Subcutaneous abdominal adipose tissue (tissue), 5 donors: ENCODE measurements around the gene TNFSF15.

ENCODE experiments used
- H3K27ac ChIP-seq: one replicate; pipeline ENCODE4 v1.7.0; 2013; ENCODE audit warnings: low read depth, mild to moderate bottlenecking, inconsistent platforms, low read length, moderate library complexity
- H3K27me3 ChIP-seq, 5 donors: one replicate each; pipeline ENCODE4 v1.7.0; 2013; ENCODE audit warnings: low read length in 5 of 5, inconsistent platforms in 1 of 5; ENCODE audit not compliant: control insufficient read depth in 5 of 5, insufficient read depth in 4 of 5
- H3K36me3 ChIP-seq, 5 donors: one replicate each; pipeline ENCODE4 v1.7.0; 2013; ENCODE audit warnings: low read length in 5 of 5; ENCODE audit not compliant: control insufficient read depth in 5 of 5, insufficient read depth in 5 of 5
- H3K4me1 ChIP-seq, 5 donors: one replicate each; pipeline ENCODE4 v1.7.0; 2013; ENCODE audit warnings: low read length in 5 of 5, mild to moderate bottlenecking in 3 of 5, moderate library complexity in 1 of 5; ENCODE audit not compliant: control insufficient read depth in 5 of 5, insufficient read depth in 5 of 5
- H3K4me3 ChIP-seq, 5 donors: one replicate each; pipeline ENCODE4 v1.7.0; 2013; ENCODE audit warnings: low read length in 5 of 5, low read depth in 1 of 5
- H3K9ac ChIP-seq, 5 donors: one replicate each; pipeline ENCODE4 v1.7.0; 2013; ENCODE audit warnings: low read length in 5 of 5, mild to moderate bottlenecking in 4 of 5, moderate library complexity in 3 of 5
- H3K9me3 ChIP-seq, 5 donors: one replicate each; pipeline ENCODE4 v1.7.0; 2013; ENCODE audit warnings: low read length in 5 of 5; ENCODE audit not compliant: control insufficient read depth in 5 of 5
- donor health status: healthy.
- donor health status: healthy.
- donor health status: healthy.
- donor health status: healthy.
- donor health status: healthy.

The TNFSF15 gene

GRCh38 chr9:114759512-114760341, 46.1 kb downstream of the TNFSF15 start:
- no peak overlapping the region for H3K27ac ChIP-seq
- H3K9me3 ChIP-seq = peaks cover 0 to 4% (median 0%) of the 10 kb centered on the region in 5 donors
- no peak overlapping the region for H3K9ac ChIP-seq
- no peaks in the 10 kb centered on the region for H3K36me3 ChIP-seq
- H3K4me1 ChIP-seq = no peaks in the 10 kb centered on the region
- H3K27me3 ChIP-seq = no peaks in the 10 kb centered on the region
- H3K4me3 ChIP-seq = no peak overlapping the region

GRCh38 chr9:114757984-114758383, 47.9 kb downstream of the TNFSF15 start:
- Histone ChIP-seq H3K27ac (no peak overlapping the region), H3K9ac (no peak overlapping the region), H3K27me3 (no peaks in the 10 kb centered on the region), H3K4me3 (no peak overlapping the region), H3K36me3 (no peaks in the 10 kb centered on the region), H3K9me3 (peaks cover 0 to 4% (median 0%) of the 10 kb centered on the region in 5 donors), H3K4me1 (no peaks in the 10 kb centered on the region)

GRCh38 chr9:114757395-114757794, 48.4 kb downstream of the TNFSF15 start:
- H3K27me3 ChIP-seq = no peaks in the 10 kb centered on the region
- H3K4me3 ChIP-seq = no peak overlapping the region
- no peak overlapping the region for H3K9ac ChIP-seq
- peaks cover 0 to 4% (median 0%) of the 10 kb centered on the region in 5 donors for H3K9me3 ChIP-seq
- no peak overlapping the region for H3K27ac ChIP-seq
- H3K36me3 ChIP-seq = no peaks in the 10 kb centered on the region
- H3K4me1 ChIP-seq = no peaks in the 10 kb centered on the region

GRCh38 chr9:114756920-114757319, 48.9 kb downstream of the TNFSF15 start:
- Histone ChIP-seq H3K36me3 (no peaks in the 10 kb centered on the region), H3K4me1 (no peaks in the 10 kb centered on the region), H3K27me3 (no peaks in the 10 kb centered on the region), H3K27ac (no peak overlapping the region), H3K4me3 (no peak overlapping the region), H3K9ac (no peak overlapping the region), H3K9me3 (peaks cover 0 to 4% (median 0%) of the 10 kb centered on the region in 5 donors)

- H3K36me3 ChIP-seq = no peaks in the 10 kb centered on the region
- H3K27me3 ChIP-seq = no peaks in the 10 kb centered on the region
- H3K9me3 ChIP-seq = peaks cover 0 to 4% (median 0%) of the 10 kb centered on the region in 5 donors
- H3K27ac ChIP-seq = no peak overlapping the region
- H3K4me1 ChIP-seq = no peaks in the 10 kb centered on the region
- no peak overlapping the region for H3K9ac ChIP-seq
- H3K4me3 ChIP-seq = no peak overlapping the region
These were observed 51.3 kb downstream of the TNFSF15 start for GRCh38 chr9:114754581-114754980.

- Histone ChIP-seq H3K9me3 (no peaks in the 10 kb centered on the region), H3K4me3 (no peak overlapping the region)
These were observed 59.1 kb downstream of the TNFSF15 start for GRCh38 chr9:114746591-114747346.

GRCh38 chr9:114745879-114746550, 59.8 kb downstream of the TNFSF15 start:
- no peak overlapping the region for H3K9ac ChIP-seq
- H3K27ac ChIP-seq = no peak overlapping the region
- H3K4me1 ChIP-seq = peaks cover 0 to 13% (median 10%) of the 10 kb centered on the region in 5 donors
- no peaks in the 10 kb centered on the region for H3K9me3 ChIP-seq
- no peaks in the 10 kb centered on the region for H3K27me3 ChIP-seq
- H3K36me3 ChIP-seq = no peaks in the 10 kb centered on the region
- H3K4me3 ChIP-seq = no peak overlapping the region

More at GRCh38 chr9:114746591-114747346, 59.1 kb downstream of the TNFSF15 start:
- H3K27ac ChIP-seq = no peak overlapping the region
- peaks cover 0 to 13% (median 10%) of the 10 kb centered on the region in 5 donors for H3K4me1 ChIP-seq
- H3K36me3 ChIP-seq = no peaks in the 10 kb centered on the region
- no peak overlapping the region for H3K9ac ChIP-seq
- no peaks in the 10 kb centered on the region for H3K27me3 ChIP-seq

GRCh38 chr9:114745108-114745848, 60.6 kb downstream of the TNFSF15 start:
- no peaks in the 10 kb centered on the region for H3K36me3 ChIP-seq
- H3K4me3 ChIP-seq = no peak overlapping the region
- H3K4me1 ChIP-seq = peaks cover 0 to 13% (median 10%) of the 10 kb centered on the region in 5 donors
- H3K27me3 ChIP-seq = no peaks in the 10 kb centered on the region
- H3K9me3 ChIP-seq = no peaks in the 10 kb centered on the region
- no peak overlapping the region for H3K27ac ChIP-seq
- H3K9ac ChIP-seq = no peak overlapping the region

GRCh38 chr9:114743446-114743845, 62.4 kb downstream of the TNFSF15 start:
- no peak overlapping the region for H3K27ac ChIP-seq
- H3K9ac ChIP-seq = no peak overlapping the region
- no peaks in the 10 kb centered on the region for H3K9me3 ChIP-seq
- no peaks in the 10 kb centered on the region for H3K27me3 ChIP-seq
- peaks cover 0 to 13% (median 10%) of the 10 kb centered on the region in 5 donors for H3K4me1 ChIP-seq
- no peaks in the 10 kb centered on the region for H3K36me3 ChIP-seq
- no peak overlapping the region for H3K4me3 ChIP-seq
